GM12878 (cell line): ENCODE data around the gene CHTOP. TPM values are rescaled to one million over a fixed set of nuclear protein-coding genes. Genes with fewer than 3 reads are reported as not detected.

ENCODE experiments used
- ATAC-seq: fragments of 200-7000 bp; cut with Tn5 transposase; 3 replicates; pipeline ENCODE4 v1.9.1; 2020; ENCODE audit warnings: mild to moderate bottlenecking, moderate library complexity
- BruUV-seq: library from RNA; stranded (reverse); fragments of 400-500 nt; replicated peaks from 2 replicates; lab custom pipeline; 2021; lab: Mats Ljungman, UMichigan
- CTCF ChIA-PET: fragments of 300-600 bp; sonication (Branson Sonifier 250); formaldehyde crosslinking; extraction: SDS; loops from one replicate; lab custom pipeline; 2021; ENCODE audit warnings: inconsistent platforms; lab: Yijun Ruan, JAX
- POLR2A ChIA-PET: fragments of 350-600 bp; formaldehyde crosslinking; extraction: SDS; loops from one replicate; lab custom pipeline; 2021; ENCODE audit warnings: inconsistent platforms; lab: Charles Lee
- RAD21 ChIA-PET: fragments of 300-600 bp; sonication (Branson Sonifier 250); formaldehyde crosslinking; loops from one replicate; lab custom pipeline; 2023; ENCODE audit warnings: antibody characterized with exemption; ENCODE audit not compliant: unreplicated experiment; lab: Charles Lee
- SMC1A ChIA-PET: fragments of 300-600 bp; sonication (Branson Sonifier 250); formaldehyde crosslinking; loops from one replicate; lab custom pipeline; 2023; ENCODE audit not compliant: unreplicated experiment, uncharacterized antibody; lab: Charles Lee
- DNase-seq: peaks from one replicate; pipeline ENCODE4 v3.0.0-alpha.2; 2011; ENCODE audit warnings: low read depth, low spot score
- FAIRE-seq: peaks from 3 replicates; lab custom pipeline; 2011; peaks lifted over from hg19 to GRCh38; lab: Jason Lieb, UNC
- H2AFZ ChIP-seq: 2 replicates; pipeline ENCODE4 v1.6.0; 2011; ENCODE audit warnings: low read depth, low read length, control low read depth; ENCODE audit not compliant: control insufficient read depth
- H3K27ac ChIP-seq: 2 replicates; pipeline ENCODE4 v1.5.1; 2011; ENCODE audit warnings: control low read depth; ENCODE audit not compliant: control insufficient read depth, insufficient read depth
- H3K27me3 ChIP-seq, 2 experiments: replicated peaks in 1 of 2; 2 replicates each; pipeline versions ENCODE4 v1.6.0 to v1.6.1; 2011; ENCODE audit warnings: low read length in 1 of 2; ENCODE audit not compliant: control insufficient read depth in 2 of 2, insufficient read depth in 2 of 2
- H3K36me3 ChIP-seq, 2 experiments: 2 replicates each; pipeline ENCODE4 v1.5.1; 2011; ENCODE audit warnings: low read length in 1 of 2; ENCODE audit not compliant: control insufficient read depth in 2 of 2, insufficient read depth in 2 of 2
- H3K4me1 ChIP-seq: 2 replicates; pipeline ENCODE4 v1.6.1; 2011; ENCODE audit warnings: mild to moderate bottlenecking, low read length, moderate library complexity, mixed read lengths; ENCODE audit not compliant: control insufficient read depth, insufficient read depth
- H3K4me2 ChIP-seq: 2 replicates; pipeline ENCODE4 v1.6.0; 2011; ENCODE audit warnings: control low read depth; ENCODE audit not compliant: control insufficient read depth, insufficient read depth
- H3K4me3 ChIP-seq: fragments of 200-600 bp; sonication (generic); 2 replicates; pipeline ENCODE4 v1.5.1; 2016
- H3K79me2 ChIP-seq: 2 replicates; pipeline ENCODE4 v1.6.0; 2011; ENCODE audit warnings: low read length; ENCODE audit not compliant: control insufficient read depth, insufficient read depth
- H3K9ac ChIP-seq: 2 replicates; pipeline ENCODE4 v1.8.0; 2011; ENCODE audit warnings: low read length, control low read depth, mixed read lengths; ENCODE audit not compliant: control insufficient read depth, insufficient read depth
- H3K9me3 ChIP-seq: replicated peaks from 3 replicates; pipeline ENCODE4 v1.5.1; 2011; ENCODE audit warnings: mild to moderate bottlenecking, low read length; ENCODE audit not compliant: control insufficient read depth, insufficient read depth
- H4K20me1 ChIP-seq: 2 replicates; pipeline ENCODE4 v1.6.0; 2011; ENCODE audit not compliant: control insufficient read depth, insufficient read depth
- EP300 ChIP-seq, 2 experiments: fragments of 150-350 bp in 1 of 2; IDR thresholded peaks; 2 replicates each; pipeline ENCODE4 v1.6.1; 2011 to 2012; ENCODE audit warnings: low read depth in 2 of 2, low read length in 2 of 2, borderline replicate concordance in 1 of 2, improper control_type of control experiment in 1 of 2, inconsistent platforms in 1 of 2; ENCODE audit not compliant: control insufficient read depth in 1 of 2
- FOXM1 ChIP-seq: IDR thresholded peaks from 2 replicates; pipeline ENCODE4 v1.6.1; 2012; ENCODE audit warnings: low read depth, mild to moderate bottlenecking, inconsistent platforms, low read length, moderate library complexity
- POLR2A ChIP-seq: IDR thresholded peaks from 2 replicates; pipeline ENCODE4 v1.6.1; 2011; ENCODE audit warnings: low read depth, mild to moderate bottlenecking, low read length
- SREBF1 ChIP-seq: IDR thresholded peaks from 2 replicates; pipeline ENCODE4 v1.6.1; 2012; ENCODE audit warnings: mild to moderate bottlenecking, low read length
- STAT1 ChIP-seq: fragments of 450-650 bp; conservative IDR thresholded peaks from 2 replicates; pipeline ENCODE4 v1.6.1; 2014; ENCODE audit warnings: antibody characterized with exemption, mild to moderate bottlenecking
- WRNIP1 ChIP-seq: IDR thresholded peaks from 2 replicates; pipeline ENCODE4 v1.6.1; 2011; ENCODE audit warnings: low read depth, low read length, improper control_type of control experiment, borderline replicate concordance
- YY1 ChIP-seq: IDR thresholded peaks from 2 replicates; pipeline ENCODE4 v1.6.1; 2011; ENCODE audit warnings: low read depth, mild to moderate bottlenecking, low read length
- WGBS: methylation state at CpG from one replicate; pipeline ENCODE4 v1.1.6; 2016; ENCODE audit warnings: low lambda C conversion rate; ENCODE audit not compliant: insufficient replicate concordance, insufficient coverage; ENCODE audit errors: missing lambda C conversion rate; 5-methylcytosine and 5-hydroxymethylcytosine counted together
- in situ Hi-C: fragments of 300-500 bp; cut with MboI; formaldehyde crosslinking; loops from 9 replicates; pipeline ENCODE4 v1.14.3; 2018; ENCODE audit warnings: mixed read lengths
- intact Hi-C: fragments of 100-400 bp; cut with micrococcal nuclease; formaldehyde crosslinking; loops from one replicate; pipeline ENCODE4 v1.14.2; 2022; ENCODE audit not compliant: unreplicated experiment
- polyA plus RNA-seq, 11 experiments: library from polyadenylated mRNA; depleted of rRNA in 4 of 11; unstranded in 6 of 11; stranded (reverse) in 5 of 11; fragments of >200 nt; fragmentation: Nextera tagmentation in 4 of 11; fragmentation: Illumina TruSeq in 1 of 11; extraction: Ambion mirVana in 4 of 11; extraction: Trizol in 1 of 11; gene quantifications; 1 replicate in 1 of 11; 2 replicates in 10 of 11; pipeline versions ENCODE4 v1.2.1 to v1.2.3, GENCODE V29; 2011 to 2016; ENCODE audit warnings: inconsistent platforms in 2 of 11, missing spikeins in 2 of 11, low read depth in 1 of 11
- total RNA-seq, 4 experiments: library from RNA; depleted of rRNA in 3 of 4; stranded (reverse); fragments of >200 nt in 3 of 4; fragmentation: Illumina TruSeq in 1 of 4; extraction: Trizol in 1 of 4; gene quantifications; 2 replicates each; pipeline versions ENCODE4 v1.2.1 to v1.2.3, GENCODE V29; 2013 to 2021
- TF ChIP-seq, protein P1 (sequence below): fragments of 450-650 bp; IDR thresholded peaks from 2 replicates; pipeline ENCODE4 v1.6.1; 2017; ENCODE audit warnings: antibody characterized with exemption, mild to moderate bottlenecking, moderate library complexity
- TF ChIP-seq, protein P2 (sequence below): IDR thresholded peaks from 2 replicates; pipeline ENCODE4 v1.6.1; 2011; ENCODE audit warnings: low read depth, mild to moderate bottlenecking, low read length, moderate library complexity, borderline replicate concordance; ENCODE audit errors: extremely low read depth

CHTOP gene
- total and polyA plus RNA-seq, 10 of the 15 experiments (the other 5 are each of a cell fraction or from before 2014, with no cell fraction given), result 8.4 to 93.8 (median 52.3) TPM

DNA sequence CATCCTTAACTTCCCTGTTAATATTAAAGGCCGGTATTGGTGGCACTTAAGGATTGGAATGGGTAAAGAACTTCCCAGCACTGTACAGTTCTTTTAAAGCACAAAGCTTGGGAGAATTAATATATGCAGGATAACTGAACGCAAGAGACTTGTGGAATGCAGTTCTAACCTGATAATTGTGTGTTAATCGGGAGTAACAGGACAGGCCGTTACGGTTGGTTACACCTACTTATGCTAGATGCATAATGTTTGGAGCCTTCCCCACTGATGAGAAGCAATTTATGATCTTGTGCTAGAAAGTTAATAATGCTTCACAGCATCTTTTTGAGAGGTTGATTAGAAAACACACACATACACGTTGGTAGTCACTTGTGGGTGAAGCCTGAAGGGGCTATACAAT, 7.0 kb downstream of the CHTOP start:
- no peak overlapping the region for H2AFZ ChIP-seq
- TF ChIP-seq POLR2A, result 0 out of 2 replicates have a peak, but pooled peaks have one; percentile 33
- no peak for TF ChIP-seq SREBF1
- no peaks in the 10 kb centered on the region for H3K9me3 ChIP-seq
- BruUV-seq, result no TSS peak
- H3K4me2 ChIP-seq, result no peak overlapping the region
- H4K20me1 ChIP-seq, result no peaks in the 10 kb centered on the region
- H3K4me3 ChIP-seq, result no peak overlapping the region
- H3K36me3 ChIP-seq, result peaks cover 11 to 62% of the 10 kb centered on the region in 2 experiments
- SMC1A ChIA-PET, result interaction anchor here (1.6 kb wide), 1 partner anchor 13 kb away, joined by 3 read pairs; no protein-coding TSS in a partner anchor
- FAIRE-seq (no peak), DNase-seq (no peak), ATAC-seq (no peak)
- H3K79me2 ChIP-seq, result peaks cover 14% of the 10 kb centered on the region
- H3K27me3 ChIP-seq, result no peaks in the 10 kb centered on the region
- H3K4me1 ChIP-seq, result no peaks in the 10 kb centered on the region
- WGBS, result 82% methylated on average over 6 of the region's 6 CpGs
- H3K27ac ChIP-seq, result no peak overlapping the region
- CTCF ChIA-PET, result interaction anchor here (3.8 kb wide), 1 partner anchor 68 kb away, joined by 20 read pairs; no protein-coding TSS in a partner anchor
- RAD21 ChIA-PET, result no interaction called here
- POLR2A ChIA-PET, result no interaction called here
- H3K9ac ChIP-seq, result no peak overlapping the region
- intact Hi-C loops (no loop called here), in situ Hi-C loops (no loop called here)

DNA sequence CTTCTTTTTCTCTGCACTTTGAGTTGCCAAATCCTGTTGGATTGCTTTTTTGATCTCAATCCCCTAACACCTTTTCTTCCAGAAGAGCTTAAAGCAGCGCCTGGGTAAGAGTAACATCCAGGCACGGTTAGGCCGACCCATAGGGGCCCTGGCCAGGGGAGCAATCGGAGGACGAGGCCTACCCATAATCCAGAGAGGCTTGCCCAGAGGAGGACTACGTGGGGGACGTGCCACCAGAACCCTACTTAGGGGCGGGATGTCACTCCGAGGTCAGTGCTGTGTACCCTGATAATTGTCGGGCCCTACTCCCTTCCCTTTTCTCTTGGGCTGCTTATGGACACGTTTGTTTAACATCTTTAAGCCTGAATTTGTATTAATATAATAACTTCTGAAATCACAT, 8.3 kb downstream of the CHTOP start:
- RAD21 ChIA-PET, result interaction anchor here (1.3 kb wide), 1 partner anchor 70 kb away, joined by 6 read pairs; no protein-coding TSS in a partner anchor

More for the DNA sequence above, 8.3 kb downstream of the CHTOP start:
- no peak for DNase-seq
- POLR2A ChIA-PET, result interaction anchor here (0.6 to 6.7 kb wide), 2 partner anchors 8 to 10 kb away, joined by 5 to 35 read pairs; partner anchors contain the start of gene CHTOP
- in situ Hi-C loops (no loop called here), intact Hi-C loops (no loop called here)
- H3K4me2 ChIP-seq, result no peak overlapping the region
- peaks cover 4% of the 10 kb centered on the region for H3K79me2 ChIP-seq
- no peaks in the 10 kb centered on the region for H3K27me3 ChIP-seq
- no TSS peak for BruUV-seq
- TF ChIP-seq WRNIP1 (no peak), EP300 (IDR thresholded peaks at IDR 0.05; ENCODE audit: borderline replicate concordance in 1 of 2, control insufficient read depth in 1 of 2, low read depth in 2 of 2, low read length in 2 of 2) (no peak), STAT1 (no peak), FOXM1 (no peak), YY1 (no peak)
- TF ChIP-seq, protein P1, sequence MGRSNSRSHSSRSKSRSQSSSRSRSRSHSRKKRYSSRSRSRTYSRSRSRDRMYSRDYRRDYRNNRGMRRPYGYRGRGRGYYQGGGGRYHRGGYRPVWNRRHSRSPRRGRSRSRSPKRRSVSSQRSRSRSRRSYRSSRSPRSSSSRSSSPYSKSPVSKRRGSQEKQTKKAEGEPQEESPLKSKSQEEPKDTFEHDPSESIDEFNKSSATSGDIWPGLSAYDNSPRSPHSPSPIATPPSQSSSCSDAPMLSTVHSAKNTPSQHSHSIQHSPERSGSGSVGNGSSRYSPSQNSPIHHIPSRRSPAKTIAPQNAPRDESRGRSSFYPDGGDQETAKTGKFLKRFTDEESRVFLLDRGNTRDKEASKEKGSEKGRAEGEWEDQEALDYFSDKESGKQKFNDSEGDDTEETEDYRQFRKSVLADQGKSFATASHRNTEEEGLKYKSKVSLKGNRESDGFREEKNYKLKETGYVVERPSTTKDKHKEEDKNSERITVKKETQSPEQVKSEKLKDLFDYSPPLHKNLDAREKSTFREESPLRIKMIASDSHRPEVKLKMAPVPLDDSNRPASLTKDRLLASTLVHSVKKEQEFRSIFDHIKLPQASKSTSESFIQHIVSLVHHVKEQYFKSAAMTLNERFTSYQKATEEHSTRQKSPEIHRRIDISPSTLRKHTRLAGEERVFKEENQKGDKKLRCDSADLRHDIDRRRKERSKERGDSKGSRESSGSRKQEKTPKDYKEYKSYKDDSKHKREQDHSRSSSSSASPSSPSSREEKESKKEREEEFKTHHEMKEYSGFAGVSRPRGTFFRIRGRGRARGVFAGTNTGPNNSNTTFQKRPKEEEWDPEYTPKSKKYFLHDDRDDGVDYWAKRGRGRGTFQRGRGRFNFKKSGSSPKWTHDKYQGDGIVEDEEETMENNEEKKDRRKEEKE, result no peak
- TF ChIP-seq, protein P2, sequence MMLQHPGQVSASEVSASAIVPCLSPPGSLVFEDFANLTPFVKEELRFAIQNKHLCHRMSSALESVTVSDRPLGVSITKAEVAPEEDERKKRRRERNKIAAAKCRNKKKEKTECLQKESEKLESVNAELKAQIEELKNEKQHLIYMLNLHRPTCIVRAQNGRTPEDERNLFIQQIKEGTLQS, result no peak
- no peaks in the 10 kb centered on the region for H3K4me1 ChIP-seq
- H4K20me1 ChIP-seq, result no peaks in the 10 kb centered on the region
- H3K9ac ChIP-seq, result no peak overlapping the region
- H3K9me3 ChIP-seq, result no peaks in the 10 kb centered on the region
- no peak for ATAC-seq
- SMC1A ChIA-PET, result interaction anchor here (0.6 to 1.6 kb wide), 3 partner anchors 12 to 236 kb away, joined by 3 to 9 read pairs (median 3); no protein-coding TSS in a partner anchor
- no peak overlapping the region for H3K27ac ChIP-seq
- FAIRE-seq, result no peak
- peaks cover 13 to 62% of the 10 kb centered on the region in 2 experiments for H3K36me3 ChIP-seq
- H2AFZ ChIP-seq, result no peak overlapping the region
- WGBS, result 88% methylated on average over 11 of the region's 11 CpGs
- no peak overlapping the region for H3K4me3 ChIP-seq
- CTCF ChIA-PET, result interaction anchor here (2.2 to 3.8 kb wide), 2 partner anchors 70 to 109 kb away, joined by 9 to 20 read pairs; no protein-coding TSS in a partner anchor
